HFFc6 (cell line): ENCODE data around the gene SPOCK2. TPM values are rescaled to one million over a fixed set of nuclear protein-coding genes. Genes with fewer than 3 reads are reported as not detected.

ENCODE experiments used
- DNase-seq: peaks from one replicate; pipeline ENCODE4 v3.0.0-alpha.2; 2018
- H3K27ac Mint-ChIP-seq: 2 replicates; pipeline ENCODE4 v1.8.0; 2020; ENCODE audit warnings: mild to moderate bottlenecking, mixed read lengths
- H3K27me3 Mint-ChIP-seq: 2 replicates; pipeline ENCODE4 v1.8.0; 2021; ENCODE audit warnings: mild to moderate bottlenecking, moderate library complexity, mixed read lengths; ENCODE audit not compliant: insufficient read depth
- H3K36me3 Mint-ChIP-seq: 2 replicates; pipeline ENCODE4 v1.8.0; 2021; ENCODE audit warnings: low read depth, mixed read lengths
- H3K4me1 Mint-ChIP-seq: 2 replicates; pipeline ENCODE4 v1.8.0; 2020; ENCODE audit warnings: low read depth, mixed read lengths
- H3K4me3 Mint-ChIP-seq: 2 replicates; pipeline ENCODE4 v1.8.0; 2020; ENCODE audit warnings: mild to moderate bottlenecking, moderate library complexity, mixed read lengths
- H3K9me3 Mint-ChIP-seq: 2 replicates; pipeline ENCODE4 v1.8.0; 2020; ENCODE audit warnings: mild to moderate bottlenecking, mixed read lengths
- total RNA-seq, 6 experiments: library from RNA; stranded (reverse); fragmentation: NEBNext Ultra II Directional; extraction: Animal tissue kit (Norgen Biotek cat#: 25700); gene quantifications; 2 replicates in 1 of 6; 3 replicates in 5 of 6; pipeline ENCODE4 v1.2.3, GENCODE V29; 2021
- TF ChIP-seq, protein P1 (sequence below): fragments of 200-600 bp; sonication (generic); IDR thresholded peaks from 2 replicates; pipeline ENCODE4 v1.5.0; 2021; ENCODE audit warnings: antibody characterized with exemption, mild to moderate bottlenecking

SPOCK2 gene
- total RNA-seq, 6 experiments from 2014 or later, result not detected

DNA sequence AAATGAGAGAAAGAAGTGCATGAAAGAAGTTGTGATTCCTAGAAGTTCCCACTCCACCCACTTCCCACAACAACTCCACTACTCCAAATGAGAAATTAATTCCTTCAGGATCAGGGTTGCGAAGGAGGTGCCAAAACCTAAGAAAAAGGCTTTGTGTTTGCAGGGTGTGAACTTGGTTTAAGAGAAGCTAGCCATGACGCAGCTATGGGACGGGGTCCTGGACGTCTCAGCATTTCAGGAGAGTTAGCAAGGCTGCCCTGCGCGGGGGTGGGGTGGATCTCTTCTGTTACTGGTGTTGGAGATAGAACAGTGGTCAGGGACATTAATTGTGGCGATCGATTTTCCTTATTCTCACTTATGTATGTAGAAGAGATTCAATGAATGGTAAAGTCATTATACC is 63.0 kb downstream of the SPOCK2 start:
- H3K27me3 Mint-ChIP-seq, result peaks cover 3% of the 10 kb centered on the region
- no peaks in the 10 kb centered on the region for H3K9me3 Mint-ChIP-seq
- H3K4me3 Mint-ChIP-seq, result no peak overlapping the region
- no peak for DNase-seq
- H3K4me1 Mint-ChIP-seq, result peaks cover 37% of the 10 kb centered on the region
- H3K36me3 Mint-ChIP-seq, result no peaks in the 10 kb centered on the region
- TF ChIP-seq, protein P1, sequence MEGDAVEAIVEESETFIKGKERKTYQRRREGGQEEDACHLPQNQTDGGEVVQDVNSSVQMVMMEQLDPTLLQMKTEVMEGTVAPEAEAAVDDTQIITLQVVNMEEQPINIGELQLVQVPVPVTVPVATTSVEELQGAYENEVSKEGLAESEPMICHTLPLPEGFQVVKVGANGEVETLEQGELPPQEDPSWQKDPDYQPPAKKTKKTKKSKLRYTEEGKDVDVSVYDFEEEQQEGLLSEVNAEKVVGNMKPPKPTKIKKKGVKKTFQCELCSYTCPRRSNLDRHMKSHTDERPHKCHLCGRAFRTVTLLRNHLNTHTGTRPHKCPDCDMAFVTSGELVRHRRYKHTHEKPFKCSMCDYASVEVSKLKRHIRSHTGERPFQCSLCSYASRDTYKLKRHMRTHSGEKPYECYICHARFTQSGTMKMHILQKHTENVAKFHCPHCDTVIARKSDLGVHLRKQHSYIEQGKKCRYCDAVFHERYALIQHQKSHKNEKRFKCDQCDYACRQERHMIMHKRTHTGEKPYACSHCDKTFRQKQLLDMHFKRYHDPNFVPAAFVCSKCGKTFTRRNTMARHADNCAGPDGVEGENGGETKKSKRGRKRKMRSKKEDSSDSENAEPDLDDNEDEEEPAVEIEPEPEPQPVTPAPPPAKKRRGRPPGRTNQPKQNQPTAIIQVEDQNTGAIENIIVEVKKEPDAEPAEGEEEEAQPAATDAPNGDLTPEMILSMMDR, result no peak
- no peak overlapping the region for H3K27ac Mint-ChIP-seq

- Mint-ChIP-seq H3K9me3 (no peaks in the 10 kb centered on the region), H3K4me3 (no peak overlapping the region), H3K4me1 (peaks cover 34% of the 10 kb centered on the region), H3K36me3 (no peaks in the 10 kb centered on the region), H3K27ac (no peak overlapping the region), H3K27me3 (peaks cover 6% of the 10 kb centered on the region)
- TF ChIP-seq, protein P1, result no peak
- DNase-seq, result no peak
Measured at GRCh38 chr10:72024596-72024995, 63.8 kb downstream of the SPOCK2 start.

- Mint-ChIP-seq H3K4me3 (no peak overlapping the region), H3K9me3 (no peaks in the 10 kb centered on the region), H3K27ac (no peak overlapping the region), H3K27me3 (peaks cover 9% of the 10 kb centered on the region), H3K4me1 (peaks cover 26% of the 10 kb centered on the region), H3K36me3 (no peaks in the 10 kb centered on the region)
- TF ChIP-seq, protein P1, result no peak
- DNase-seq, result no peak
Measured at GRCh38 chr10:72022228-72022627, 66.1 kb downstream of the SPOCK2 start.

DNA sequence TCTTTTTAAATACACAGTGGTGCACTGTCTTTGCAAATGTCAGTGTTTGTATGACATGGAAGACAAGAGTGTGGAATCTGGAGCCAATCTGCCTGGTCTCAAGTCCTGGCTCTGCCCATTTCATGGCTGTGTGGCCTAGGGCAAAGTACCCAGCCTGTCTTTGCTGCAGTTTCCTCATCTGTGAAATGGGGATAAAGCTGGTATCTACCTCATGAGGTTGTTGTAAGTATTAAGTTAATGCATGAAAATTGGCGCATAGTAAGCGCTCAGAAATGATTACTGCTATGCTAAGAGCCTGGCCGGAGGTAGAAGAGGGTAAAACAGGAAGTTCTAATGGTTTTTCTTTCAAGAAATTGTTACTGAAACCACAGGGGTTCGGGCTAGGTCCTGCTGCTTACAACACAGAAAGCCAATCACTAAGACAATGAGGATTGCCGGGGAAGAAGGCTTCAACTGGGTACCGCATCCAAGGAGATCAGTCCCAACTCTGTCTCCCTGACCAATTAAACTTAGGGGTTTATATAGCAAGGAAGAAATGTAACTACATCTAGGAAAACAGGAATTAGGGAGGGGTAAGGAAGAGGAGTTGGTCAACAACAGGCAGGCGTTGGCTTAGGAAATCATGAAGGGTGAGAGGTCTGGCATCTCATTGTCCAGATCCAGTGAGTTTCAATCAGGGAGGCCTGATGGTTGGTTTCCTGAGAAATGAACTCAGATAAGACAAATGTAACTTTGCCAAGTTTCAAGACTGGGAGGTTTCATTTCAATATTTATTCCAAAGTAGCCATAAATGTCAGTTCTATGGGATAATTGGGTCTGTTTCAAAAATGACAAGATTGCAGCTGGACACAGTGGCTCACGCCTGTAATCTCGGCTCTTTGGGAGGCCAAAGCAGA is 67.2 kb downstream of the SPOCK2 start:
- Mint-ChIP-seq H3K4me3 (no peak overlapping the region), H3K27me3 (peaks cover 13% of the 10 kb centered on the region), H3K4me1 (peaks cover 21% of the 10 kb centered on the region), H3K36me3 (no peaks in the 10 kb centered on the region), H3K9me3 (no peaks in the 10 kb centered on the region), H3K27ac (no peak overlapping the region)
- no peak for DNase-seq
- TF ChIP-seq, protein P1, result no peak

DNA sequence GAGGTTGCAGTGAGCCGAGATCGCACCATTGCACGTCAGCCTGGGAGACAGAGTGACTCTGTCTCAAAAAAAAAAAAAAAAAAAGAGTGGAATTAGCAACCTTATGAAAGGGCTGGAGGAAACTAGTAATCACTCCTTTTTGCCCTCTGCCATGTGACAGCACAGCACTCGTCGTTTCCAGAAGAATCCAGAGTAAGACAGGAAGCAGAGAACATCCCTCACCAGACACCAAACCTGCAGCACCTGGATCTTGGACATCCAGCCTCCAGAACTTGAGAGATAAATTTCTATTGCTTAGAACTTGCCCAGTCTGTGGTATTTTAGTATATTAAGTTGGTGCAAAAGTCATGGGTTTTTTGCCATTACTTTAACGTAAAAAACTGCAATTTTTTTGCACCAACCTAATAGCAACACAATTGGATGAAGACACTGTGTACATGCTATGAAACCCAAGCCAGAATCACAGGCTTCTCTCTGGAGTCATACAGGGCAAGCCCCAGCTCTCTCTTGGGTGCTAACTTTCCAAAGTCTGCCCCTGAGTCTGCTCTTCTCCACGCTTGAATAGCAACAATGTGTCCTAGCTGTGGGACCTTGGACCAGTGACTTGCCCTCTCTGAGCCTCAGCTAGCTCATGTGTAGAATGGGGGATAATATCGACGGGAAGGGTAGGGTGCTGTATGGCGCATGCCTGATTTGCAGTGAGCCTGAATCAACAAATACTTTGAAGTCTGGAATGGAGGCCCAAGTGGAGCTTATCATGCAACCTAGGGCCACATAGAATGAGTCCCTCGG is 69.1 kb downstream of the SPOCK2 start:
- Mint-ChIP-seq H3K9me3 (no peaks in the 10 kb centered on the region), H3K27me3 (peaks cover 13% of the 10 kb centered on the region), H3K4me1 (peaks cover 18% of the 10 kb centered on the region), H3K27ac (no peak overlapping the region), H3K36me3 (no peaks in the 10 kb centered on the region), H3K4me3 (no peak overlapping the region)
- TF ChIP-seq, protein P1, result no peak
- no peak for DNase-seq
